ENCODE measurements around the gene DENND1B.
"Not testable (repeated sequence)": the region's sequence is repeated elsewhere in the genome, so short reads cannot be mapped to it uniquely, and the experiment has no call there.

The DENND1B gene

GRCh38 chr1:197619008-197619640 is 156.2 kb downstream of the DENND1B start:
- DNase-seq: peak; percentile 27 to 53

- peak; percentile 8 to 77 for DNase-seq
Observed at GRCh38 chr1:197618061-197618460, 157.2 kb downstream of the DENND1B start.

GRCh38 chr1:197615693-197616011 is 159.6 kb downstream of the DENND1B start:
- no peak for DNase-seq

GRCh38 chr1:197614916-197615692 is 160.2 kb downstream of the DENND1B start:
- peak in 1 of 2 experiments; percentile 63 for DNase-seq

GRCh38 chr1:197606168-197606845 is 169.0 kb downstream of the DENND1B start:
- no peak for DNase-seq

- DNase-seq: no peak
Observed at GRCh38 chr1:197604302-197604701, 171.0 kb downstream of the DENND1B start.

GRCh38 chr1:197600751-197601150 is 174.5 kb downstream of the DENND1B start:
- no peak for DNase-seq

- no peak for DNase-seq
Observed at GRCh38 chr1:197599789-197600188, 175.5 kb downstream of the DENND1B start.

- no peak for DNase-seq
Observed at GRCh38 chr1:197598935-197599334, 176.3 kb downstream of the DENND1B start.

- DNase-seq: no peak
Observed at GRCh38 chr1:197595304-197595904, 179.9 kb downstream of the DENND1B start.

GRCh38 chr1:197590687-197591086 is 184.6 kb downstream of the DENND1B start:
- DNase-seq: no peak

- no peak for DNase-seq
Observed at GRCh38 chr1:197585809-197586208, 189.5 kb downstream of the DENND1B start.

GRCh38 chr1:197577580-197577979 is 197.7 kb downstream of the DENND1B start:
- DNase-seq: no peak

- not testable (repeated sequence) for DNase-seq
Observed at GRCh38 chr1:197575531-197575930, 199.7 kb downstream of the DENND1B start.

GRCh38 chr1:197572169-197572568 is 203.1 kb downstream of the DENND1B start:
- DNase-seq: no peak

GRCh38 chr1:197567442-197567841 is 207.8 kb downstream of the DENND1B start:
- no peak for DNase-seq

- no peak for DNase-seq
Observed at GRCh38 chr1:197561041-197561440, 214.2 kb downstream of the DENND1B start.

- DNase-seq: no peak
Observed at GRCh38 chr1:197559655-197560054, 215.6 kb downstream of the DENND1B start.

GRCh38 chr1:197559244-197559643 is 216.0 kb downstream of the DENND1B start:
- no peak for DNase-seq

- peak in 1 of 2 experiments; percentile 8 for DNase-seq
Observed at GRCh38 chr1:197557302-197557701, 218.0 kb downstream of the DENND1B start.

GRCh38 chr1:197553281-197553680 is 222.0 kb downstream of the DENND1B start:
- DNase-seq: no peak

- DNase-seq: no peak
Observed at GRCh38 chr1:197546989-197547388, 228.3 kb downstream of the DENND1B start.

GRCh38 chr1:197544553-197544952 is 230.7 kb downstream of the DENND1B start:
- DNase-seq: no peak

- no peak for DNase-seq
Observed at GRCh38 chr1:197544130-197544529, 231.2 kb downstream of the DENND1B start.

Measured in NCI-H446 (cell line).